Measurements from ENCODE around the gene PIGK.

The PIGK gene

GRCh38 chr1:77057994-77058585, 161.1 kb downstream of the PIGK start:
- no peak for DNase-seq
- H3K4ac ChIP-seq (ENCODE audit: low read depth, low read length): no peak overlapping the region
- H3K4me2 ChIP-seq (ENCODE audit: low read length): no peak overlapping the region
- no peak overlapping the region for H3K56ac ChIP-seq (ENCODE audit: low read length)
- no peaks in the 10 kb centered on the region for H3K27me3 ChIP-seq (ENCODE audit: insufficient read depth, low read length, poor library complexity)
- no peak overlapping the region for H3K18ac ChIP-seq (ENCODE audit: low read length)
- H3K27ac ChIP-seq (ENCODE audit: low read depth, low read length): no peak overlapping the region
- H2BK15ac ChIP-seq (replicated peaks; ENCODE audit: low read depth): no peak overlapping the region
- no peak overlapping the region for H2AK5ac ChIP-seq (ENCODE audit: low read length)
- H3K79me2 ChIP-seq (ENCODE audit: control insufficient read depth, insufficient read depth, low read length): no peaks in the 10 kb centered on the region
- H3K79me1 ChIP-seq (ENCODE audit: low read length): no peaks in the 10 kb centered on the region
- no peak overlapping the region for H3K4me3 ChIP-seq (ENCODE audit: low read length)
- H4K8ac ChIP-seq (ENCODE audit: low read depth, low read length): no peak overlapping the region
- peaks cover 5% of the 10 kb centered on the region for H3K4me1 ChIP-seq (ENCODE audit: control insufficient read depth, low read depth, low read length)
- H4K5ac ChIP-seq (ENCODE audit: low read length): no peak overlapping the region
- H3K36me3 ChIP-seq (ENCODE audit: control insufficient read depth, insufficient read depth, low read length): no peaks in the 10 kb centered on the region
- no peak overlapping the region for H3K23ac ChIP-seq (ENCODE audit: low read length)
- no peak overlapping the region for H3K9ac ChIP-seq (ENCODE audit: low read length)
- H2BK5ac ChIP-seq (ENCODE audit: low read length): no peak overlapping the region
- no peak overlapping the region for H2BK120ac ChIP-seq (ENCODE audit: low read depth, low read length)
- WGBS (ENCODE audit: extremely low coverage, insufficient coverage, low lambda C conversion rate): no CpG with 5 or more reads among the region's 7 CpGs

- H3K18ac ChIP-seq (ENCODE audit: low read length): no peak overlapping the region
Observed at GRCh38 chr1:77056525-77056924, 162.7 kb downstream of the PIGK start.

GRCh38 chr1:77051425-77051824, 167.8 kb downstream of the PIGK start:
- Histone ChIP-seq H3K27ac (ENCODE audit: low read depth, low read length) (no peak overlapping the region), H2BK5ac (ENCODE audit: low read length) (no peak overlapping the region), H2BK120ac (ENCODE audit: low read depth, low read length) (no peak overlapping the region), H3K79me2 (ENCODE audit: control insufficient read depth, insufficient read depth, low read length) (no peaks in the 10 kb centered on the region), H3K9ac (ENCODE audit: low read length) (no peak overlapping the region), H3K4me1 (ENCODE audit: control insufficient read depth, low read depth, low read length) (no peaks in the 10 kb centered on the region), H2BK15ac (replicated peaks; ENCODE audit: low read depth) (no peak overlapping the region), H3K79me1 (ENCODE audit: low read length) (no peaks in the 10 kb centered on the region), H3K4me3 (ENCODE audit: low read length) (no peak overlapping the region), H4K8ac (ENCODE audit: low read depth, low read length) (no peak overlapping the region), H3K36me3 (ENCODE audit: control insufficient read depth, insufficient read depth, low read length) (no peaks in the 10 kb centered on the region), H4K5ac (ENCODE audit: low read length) (no peak overlapping the region), H3K27me3 (ENCODE audit: insufficient read depth, low read length, poor library complexity) (no peaks in the 10 kb centered on the region), H2AK5ac (ENCODE audit: low read length) (no peak overlapping the region), H3K23ac (ENCODE audit: low read length) (no peak overlapping the region), H3K56ac (ENCODE audit: low read length) (no peak overlapping the region), H3K4ac (ENCODE audit: low read depth, low read length) (no peak overlapping the region), H3K4me2 (ENCODE audit: low read length) (no peak overlapping the region), H3K18ac (ENCODE audit: low read length) (no peak overlapping the region)
- no peak for DNase-seq
- WGBS (ENCODE audit: extremely low coverage, insufficient coverage, low lambda C conversion rate): no CpG with 5 or more reads among the region's 1 CpG

More at GRCh38 chr1:77056525-77056924, 162.7 kb downstream of the PIGK start:
- Histone ChIP-seq H4K8ac (ENCODE audit: low read depth, low read length) (no peak overlapping the region), H3K27ac (ENCODE audit: low read depth, low read length) (no peak overlapping the region), H3K36me3 (ENCODE audit: control insufficient read depth, insufficient read depth, low read length) (no peaks in the 10 kb centered on the region), H2BK15ac (replicated peaks; ENCODE audit: low read depth) (no peak overlapping the region), H3K56ac (ENCODE audit: low read length) (no peak overlapping the region), H3K79me2 (ENCODE audit: control insufficient read depth, insufficient read depth, low read length) (no peaks in the 10 kb centered on the region), H2BK5ac (ENCODE audit: low read length) (no peak overlapping the region), H2AK5ac (ENCODE audit: low read length) (no peak overlapping the region), H3K4me3 (ENCODE audit: low read length) (no peak overlapping the region), H3K4me2 (ENCODE audit: low read length) (no peak overlapping the region), H3K9ac (ENCODE audit: low read length) (no peak overlapping the region), H2BK120ac (ENCODE audit: low read depth, low read length) (no peak overlapping the region), H3K23ac (ENCODE audit: low read length) (no peak overlapping the region), H3K27me3 (ENCODE audit: insufficient read depth, low read length, poor library complexity) (no peaks in the 10 kb centered on the region), H3K4ac (ENCODE audit: low read depth, low read length) (no peak overlapping the region), H3K4me1 (ENCODE audit: control insufficient read depth, low read depth, low read length) (peaks cover 5% of the 10 kb centered on the region), H4K5ac (ENCODE audit: low read length) (no peak overlapping the region), H3K79me1 (ENCODE audit: low read length) (no peaks in the 10 kb centered on the region)
- DNase-seq: no peak
- no CpG with 5 or more reads among the region's 7 CpGs for WGBS (ENCODE audit: extremely low coverage, insufficient coverage, low lambda C conversion rate)

- Histone ChIP-seq H3K23ac (ENCODE audit: low read length) (no peak overlapping the region), H2AK5ac (ENCODE audit: low read length) (no peak overlapping the region), H3K4ac (ENCODE audit: low read depth, low read length) (no peak overlapping the region), H2BK120ac (ENCODE audit: low read depth, low read length) (no peak overlapping the region), H3K79me1 (ENCODE audit: low read length) (no peaks in the 10 kb centered on the region), H3K36me3 (ENCODE audit: control insufficient read depth, insufficient read depth, low read length) (no peaks in the 10 kb centered on the region), H3K4me1 (ENCODE audit: control insufficient read depth, low read depth, low read length) (no peaks in the 10 kb centered on the region), H3K4me3 (ENCODE audit: low read length) (no peak overlapping the region), H3K56ac (ENCODE audit: low read length) (no peak overlapping the region), H3K27me3 (ENCODE audit: insufficient read depth, low read length, poor library complexity) (no peaks in the 10 kb centered on the region), H3K79me2 (ENCODE audit: control insufficient read depth, insufficient read depth, low read length) (no peaks in the 10 kb centered on the region), H3K27ac (ENCODE audit: low read depth, low read length) (no peak overlapping the region), H4K8ac (ENCODE audit: low read depth, low read length) (no peak overlapping the region), H2BK15ac (replicated peaks; ENCODE audit: low read depth) (no peak overlapping the region), H2BK5ac (ENCODE audit: low read length) (no peak overlapping the region), H4K5ac (ENCODE audit: low read length) (no peak overlapping the region), H3K4me2 (ENCODE audit: low read length) (no peak overlapping the region), H3K9ac (ENCODE audit: low read length) (no peak overlapping the region), H3K18ac (ENCODE audit: low read length) (no peak overlapping the region)
- DNase-seq: no peak
- WGBS (ENCODE audit: extremely low coverage, insufficient coverage, low lambda C conversion rate): no CpG with 5 or more reads among the region's 1 CpG
Observed at GRCh38 chr1:77048615-77049005, 170.6 kb downstream of the PIGK start.

GRCh38 chr1:77047978-77048614, 171.1 kb downstream of the PIGK start:
- H3K36me3 ChIP-seq (ENCODE audit: control insufficient read depth, insufficient read depth, low read length): no peaks in the 10 kb centered on the region
- H2BK15ac ChIP-seq (replicated peaks; ENCODE audit: low read depth): no peak overlapping the region
- H3K23ac ChIP-seq (ENCODE audit: low read length): no peak overlapping the region
- no CpG with 5 or more reads among the region's 3 CpGs for WGBS (ENCODE audit: extremely low coverage, insufficient coverage, low lambda C conversion rate)
- no peak overlapping the region for H3K4me2 ChIP-seq (ENCODE audit: low read length)
- no peak overlapping the region for H2BK120ac ChIP-seq (ENCODE audit: low read depth, low read length)
- no peak for DNase-seq
- no peaks in the 10 kb centered on the region for H3K27me3 ChIP-seq (ENCODE audit: insufficient read depth, low read length, poor library complexity)
- H3K56ac ChIP-seq (ENCODE audit: low read length): no peak overlapping the region
- no peak overlapping the region for H2AK5ac ChIP-seq (ENCODE audit: low read length)
- H3K27ac ChIP-seq (ENCODE audit: low read depth, low read length): no peak overlapping the region
- H3K9ac ChIP-seq (ENCODE audit: low read length): no peak overlapping the region
- H3K79me1 ChIP-seq (ENCODE audit: low read length): no peaks in the 10 kb centered on the region
- H3K18ac ChIP-seq (ENCODE audit: low read length): no peak overlapping the region
- no peaks in the 10 kb centered on the region for H3K4me1 ChIP-seq (ENCODE audit: control insufficient read depth, low read depth, low read length)
- H4K5ac ChIP-seq (ENCODE audit: low read length): no peak overlapping the region
- H2BK5ac ChIP-seq (ENCODE audit: low read length): no peak overlapping the region
- no peak overlapping the region for H4K8ac ChIP-seq (ENCODE audit: low read depth, low read length)
- no peak overlapping the region for H3K4ac ChIP-seq (ENCODE audit: low read depth, low read length)
- H3K4me3 ChIP-seq (ENCODE audit: low read length): no peak overlapping the region
- no peaks in the 10 kb centered on the region for H3K79me2 ChIP-seq (ENCODE audit: control insufficient read depth, insufficient read depth, low read length)

- WGBS (ENCODE audit: extremely low coverage, insufficient coverage, low lambda C conversion rate): 100% methylated on average over 1 of the region's 1 CpG
- no peak overlapping the region for H3K4ac ChIP-seq (ENCODE audit: low read depth, low read length)
- H3K4me2 ChIP-seq (ENCODE audit: low read length): no peak overlapping the region
- H3K4me1 ChIP-seq (ENCODE audit: control insufficient read depth, low read depth, low read length): no peaks in the 10 kb centered on the region
- H3K79me1 ChIP-seq (ENCODE audit: low read length): no peaks in the 10 kb centered on the region
- H4K5ac ChIP-seq (ENCODE audit: low read length): no peak overlapping the region
- no peak for DNase-seq
- no peak overlapping the region for H2BK120ac ChIP-seq (ENCODE audit: low read depth, low read length)
- H3K79me2 ChIP-seq (ENCODE audit: control insufficient read depth, insufficient read depth, low read length): no peaks in the 10 kb centered on the region
- H2BK15ac ChIP-seq (replicated peaks; ENCODE audit: low read depth): no peak overlapping the region
- no peak overlapping the region for H2AK5ac ChIP-seq (ENCODE audit: low read length)
- H3K36me3 ChIP-seq (ENCODE audit: control insufficient read depth, insufficient read depth, low read length): no peaks in the 10 kb centered on the region
- H3K9ac ChIP-seq (ENCODE audit: low read length): no peak overlapping the region
- H3K23ac ChIP-seq (ENCODE audit: low read length): no peak overlapping the region
- H3K27ac ChIP-seq (ENCODE audit: low read depth, low read length): no peak overlapping the region
- no peak overlapping the region for H3K4me3 ChIP-seq (ENCODE audit: low read length)
- H3K18ac ChIP-seq (ENCODE audit: low read length): no peak overlapping the region
- H3K27me3 ChIP-seq (ENCODE audit: insufficient read depth, low read length, poor library complexity): no peaks in the 10 kb centered on the region
- no peak overlapping the region for H4K8ac ChIP-seq (ENCODE audit: low read depth, low read length)
- no peak overlapping the region for H2BK5ac ChIP-seq (ENCODE audit: low read length)
- no peak overlapping the region for H3K56ac ChIP-seq (ENCODE audit: low read length)
Observed at GRCh38 chr1:77047575-77047974, 171.7 kb downstream of the PIGK start.
